GM19035 (cell line): ENCODE results near the gene TRIM49D1.
"Not testable (repeated sequence)": the region's sequence is repeated elsewhere in the genome, so short reads cannot be mapped to it uniquely, and the experiment has no call there.

Experiments used
- ATAC-seq: cut with Tn5 transposase; IDR thresholded peaks from one replicate; pipeline ENCODE4 v1.9.1; 2021; ENCODE audit not compliant: unreplicated experiment

The TRIM49D1 gene, protein sequence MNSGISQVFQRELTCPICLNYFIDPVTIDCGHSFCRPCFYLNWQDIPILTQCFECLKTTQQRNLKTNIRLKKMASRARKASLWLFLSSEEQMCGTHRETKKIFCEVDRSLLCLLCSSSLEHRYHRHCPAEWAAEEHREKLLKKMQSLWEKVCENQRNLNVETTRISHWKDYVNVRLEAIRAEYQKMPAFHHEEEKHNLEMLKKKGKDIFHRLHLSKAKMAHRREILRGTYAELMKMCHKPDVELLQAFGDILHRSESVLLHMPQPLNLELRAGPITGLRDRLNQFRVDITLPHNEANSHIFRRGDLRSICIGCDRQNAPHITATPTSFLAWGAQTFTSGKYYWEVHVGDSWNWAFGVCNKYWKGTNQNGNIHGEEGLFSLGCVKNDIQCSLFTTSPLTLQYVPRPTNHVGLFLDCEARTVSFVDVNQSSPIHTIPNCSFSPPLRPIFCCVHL

DNA sequence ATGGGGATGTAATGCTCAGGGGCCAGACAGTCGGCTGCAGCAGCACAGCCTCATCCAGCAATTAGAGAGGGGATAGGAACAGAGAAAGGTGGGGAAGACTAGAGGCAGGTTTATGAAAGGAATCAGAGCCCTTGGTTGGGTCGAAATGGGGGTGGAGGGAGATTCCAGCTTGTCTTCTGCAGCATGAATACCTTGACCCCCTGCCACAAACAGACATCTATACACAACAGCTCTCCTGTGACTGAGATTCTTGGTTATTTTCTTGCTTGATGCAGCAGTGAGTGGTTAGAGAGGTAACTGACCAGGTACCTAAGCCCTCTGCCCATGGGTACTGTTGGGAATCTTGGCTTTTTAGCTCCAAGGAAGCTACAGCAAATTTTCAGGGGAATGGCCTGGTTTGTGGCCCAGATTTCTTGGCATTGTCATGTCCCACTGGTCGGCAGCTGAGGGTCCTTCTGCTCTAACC, at the start of gene TRIM49D1:
Gene TRIM49D1 (minus strand): TSS at position 51 of the 466 bp plus-strand sequence. CDS start 4,535 bp downstream, outside the sequence.
- no peak for ATAC-seq

DNA sequence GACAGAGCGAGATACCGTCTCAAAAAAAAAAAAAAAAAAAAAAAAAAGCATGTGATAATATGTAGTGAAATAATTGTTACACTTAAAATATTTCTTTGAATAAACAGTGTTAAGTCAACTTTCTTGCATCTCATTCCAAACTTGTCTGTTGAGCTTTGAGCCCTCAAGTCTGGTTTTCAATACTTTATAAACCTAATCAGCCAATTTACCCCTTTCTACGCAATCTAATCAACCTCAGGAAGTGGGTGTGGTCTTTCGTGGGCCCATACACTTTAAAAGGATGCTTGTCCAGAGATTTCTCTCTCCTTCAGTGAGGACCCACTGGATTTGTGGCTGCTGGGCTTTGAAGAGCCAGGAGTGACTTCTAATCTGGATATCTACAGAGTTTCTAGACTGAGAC, 43.7 kb upstream of the TRIM49D1 start, which contains the start of gene TRIM64:
Gene TRIM64 (plus strand): TSS at position 301 of the 400 bp plus-strand sequence. CDS start 2,467 bp downstream, outside the sequence.
- not testable (repeated sequence) for ATAC-seq

DNA sequence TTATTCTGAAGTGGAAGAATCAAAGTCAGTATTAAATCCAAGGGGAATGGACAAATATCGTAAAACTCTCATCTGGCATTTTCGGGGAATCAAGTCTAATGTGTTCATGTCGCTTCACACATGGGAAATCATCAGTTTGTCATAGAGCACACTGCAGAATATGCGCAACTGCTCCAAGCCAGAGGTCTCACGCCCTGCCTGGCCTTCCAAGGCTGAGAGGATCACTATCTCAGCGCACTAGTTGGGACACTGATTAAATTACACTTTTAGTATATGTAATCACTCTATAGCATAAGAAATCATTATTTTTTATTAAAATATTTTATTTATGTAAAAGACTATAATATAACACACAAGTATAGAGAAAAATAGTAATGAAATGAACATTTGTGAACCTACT, 38.8 kb upstream of the TRIM49D1 start:
- not testable (repeated sequence) for ATAC-seq

DNA sequence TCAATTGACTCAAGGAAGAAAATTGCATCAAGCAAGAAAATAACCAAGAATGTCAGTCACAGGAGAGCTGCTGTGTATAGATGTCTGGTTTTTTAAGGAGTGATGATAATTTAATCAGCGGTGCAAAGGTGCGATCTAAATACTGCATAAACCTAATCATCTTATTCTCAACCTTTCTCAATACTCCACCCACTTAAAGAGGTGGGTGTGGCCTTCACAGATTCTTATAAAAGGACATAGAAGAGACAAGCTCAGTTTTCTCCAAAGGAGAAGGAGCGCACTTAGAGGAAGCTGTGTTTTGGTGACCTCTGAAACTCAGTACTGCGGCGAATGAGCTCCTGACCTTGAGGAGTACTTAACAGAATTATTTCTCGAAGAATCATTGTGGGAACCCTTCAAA, 1.7 kb upstream of the TRIM49D1 start, which contains the start of gene TRIM49D2:
Gene TRIM49D2 (plus strand): TSS at position 301 of the 400 bp plus-strand sequence. CDS start 2,698 bp downstream, outside the sequence.
- ATAC-seq = not testable (repeated sequence)

DNA sequence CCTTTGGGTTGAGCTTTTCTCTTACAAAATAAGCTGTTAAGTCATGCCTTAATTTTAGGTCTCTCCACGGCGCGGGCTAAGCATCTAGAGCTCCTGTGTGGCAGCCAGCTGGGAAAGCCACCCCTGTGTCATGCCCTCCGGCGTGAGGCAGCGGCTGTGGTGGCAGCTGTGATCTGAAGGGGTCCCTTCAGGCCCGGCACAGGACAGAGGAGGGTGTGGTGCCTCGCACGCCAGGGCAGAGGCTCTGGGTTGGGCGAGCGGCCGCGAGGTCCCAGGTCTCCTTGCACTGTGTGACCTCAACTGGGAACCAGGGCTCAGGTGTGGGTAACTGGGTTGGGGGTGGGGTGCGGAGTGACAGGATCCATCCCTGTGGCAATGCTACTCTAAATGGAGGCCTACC, 21.2 kb downstream of the TRIM49D1 start:
- ATAC-seq = not testable (repeated sequence)

DNA sequence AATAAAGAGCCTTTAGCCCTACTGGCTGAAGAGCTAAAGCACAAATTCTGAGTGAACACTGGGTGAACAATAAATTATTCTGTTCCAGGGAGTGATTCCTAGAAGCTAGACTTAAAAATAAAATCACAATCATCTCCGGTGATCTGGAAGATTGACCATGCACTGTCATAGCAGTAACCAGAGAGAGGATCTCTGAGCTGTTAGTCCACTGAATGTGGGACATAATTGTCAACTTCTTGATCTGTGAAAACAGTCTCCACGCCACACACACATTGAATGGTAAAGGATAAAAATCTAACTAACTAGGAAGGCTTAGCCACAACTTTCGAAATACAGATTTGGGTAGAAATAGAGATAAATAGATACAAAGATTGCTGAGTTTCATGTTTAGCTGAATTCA, 28.8 kb downstream of the TRIM49D1 start:
- not testable (repeated sequence) for ATAC-seq

DNA sequence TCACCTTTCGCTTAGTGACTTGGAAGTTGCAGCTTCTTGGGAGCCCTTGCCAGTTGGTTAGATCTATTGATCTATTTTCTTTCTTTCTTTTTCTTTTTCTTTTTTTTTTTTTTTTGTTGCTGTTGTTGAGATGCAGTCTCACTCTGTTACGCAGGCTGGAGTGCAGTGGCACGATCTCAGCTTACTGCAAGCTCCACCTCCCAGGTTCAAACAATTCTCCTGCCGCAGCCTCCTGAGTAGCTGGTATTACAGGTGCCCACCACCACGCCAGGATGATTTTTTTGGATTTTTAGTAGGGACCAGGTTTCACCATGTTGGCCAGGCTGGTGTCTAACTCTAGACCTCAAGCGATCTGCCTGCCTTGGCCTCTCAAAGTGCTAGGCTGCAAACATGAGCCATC, 44.5 kb downstream of the TRIM49D1 start:
- ATAC-seq = not testable (repeated sequence)

DNA sequence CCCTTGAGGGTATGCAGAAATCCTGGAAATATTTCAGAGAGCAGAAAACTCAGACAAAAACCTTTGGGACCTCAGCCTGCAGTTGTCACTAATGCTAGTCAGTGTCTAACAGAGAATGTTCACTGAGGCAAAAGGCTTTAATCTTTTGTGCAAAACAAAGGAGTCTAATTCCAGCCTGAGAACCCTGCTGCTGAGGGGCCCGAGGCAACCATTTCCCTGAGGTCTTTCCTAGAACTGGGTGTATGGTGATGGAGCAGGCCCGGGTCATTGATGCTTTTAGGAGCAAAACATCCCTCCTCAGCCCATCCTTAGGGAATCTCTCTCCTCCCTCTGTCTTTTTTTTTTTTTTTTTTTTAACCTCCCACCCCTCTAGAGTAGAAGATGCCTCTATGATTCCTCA, 49.5 kb downstream of the TRIM49D1 start:
- ATAC-seq = not testable (repeated sequence)

DNA sequence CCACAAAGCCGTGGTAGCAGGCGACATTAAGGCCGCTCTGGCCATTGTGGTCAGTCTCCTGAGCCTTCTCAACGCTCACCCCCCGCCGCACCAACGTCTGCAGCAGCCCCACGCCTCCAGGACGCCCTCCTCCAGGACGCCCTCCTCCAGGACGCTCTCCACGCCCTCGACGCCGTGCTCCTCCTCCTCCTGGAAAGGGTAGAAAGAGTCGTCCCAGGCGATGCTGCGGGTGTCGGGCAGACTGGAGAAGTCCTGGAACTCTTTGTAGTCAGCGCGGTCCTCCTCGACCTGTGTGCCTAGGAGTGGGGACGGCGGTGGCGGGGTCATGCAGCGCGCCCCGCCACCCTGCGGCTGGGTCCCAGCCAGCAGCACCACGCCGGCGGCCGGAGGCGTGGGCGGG, 56.8 kb downstream of the TRIM49D1 start:
- ATAC-seq = not testable (repeated sequence)

DNA sequence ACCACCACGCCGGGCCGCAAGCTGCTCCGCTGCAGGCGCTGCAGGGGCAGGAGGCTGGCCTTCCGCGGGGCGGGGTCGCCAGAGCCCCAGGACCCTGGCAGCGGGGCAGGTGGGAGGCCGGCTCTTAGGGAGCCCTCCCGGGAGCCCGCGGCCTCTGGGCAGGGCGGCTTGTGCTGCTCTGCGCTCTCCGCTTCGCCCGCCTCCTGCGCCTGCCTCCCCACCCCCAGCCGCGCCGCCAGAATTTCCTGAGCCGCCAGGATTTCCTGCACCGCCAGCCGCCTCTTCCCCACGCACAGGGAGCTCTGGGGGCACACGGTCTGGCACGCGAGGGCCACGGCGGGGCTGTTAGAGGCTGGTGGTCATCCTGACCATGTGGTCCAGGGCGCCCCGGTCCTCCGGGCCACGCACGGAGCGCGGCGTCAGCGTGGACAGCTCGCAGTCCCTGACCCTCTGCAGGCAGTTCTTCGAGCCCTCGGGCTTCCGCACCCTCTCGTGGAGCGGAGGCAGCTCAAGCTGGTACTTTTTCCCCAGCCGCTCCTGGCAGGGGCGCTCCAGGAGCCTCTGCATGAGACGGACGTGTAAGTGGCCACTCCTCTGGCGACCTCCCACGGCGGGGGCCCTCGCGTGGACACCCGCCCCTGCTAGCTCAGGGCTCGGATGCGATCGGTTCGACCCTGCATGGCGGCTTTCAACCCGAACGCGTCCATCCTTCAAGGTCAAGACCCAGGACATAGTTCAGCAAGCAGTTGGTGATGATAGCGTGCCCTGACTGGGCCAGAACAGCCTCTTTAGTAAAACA, 57.9 kb downstream of the TRIM49D1 start:
- not testable (repeated sequence) for ATAC-seq
